Measurements from ENCODE around the gene UBE2L3.
A peak's percentile ranks its signal among the peaks of the same experiment; 100 is the strongest.
"Not testable (repeated sequence)": the region's sequence is repeated elsewhere in the genome, so short reads cannot be mapped to it uniquely, and the experiment has no call there.

Gene UBE2L3

GRCh38 chr22:21567456-21568346 lies at the start of gene UBE2L3:
UBE2L3 (plus strand) TSS chr22:21567714; CDS start chr22:21567745, 31 bp downstream.
- Mint-ChIP-seq H3K4me1 (peaks cover 20% of the 10 kb centered on the region), H3K9me3 (no peaks in the 10 kb centered on the region), H3K4me3 (peak within 1 kb of the TSS; percentile 85), H3K27me3 (no peaks in the 10 kb centered on the region), H3K27ac (peak within 1 kb of the TSS; percentile 81), H3K36me3 (peaks cover 1% of the 10 kb centered on the region)
- peak; percentile 77 to 78 for DNase-seq (ENCODE audit: low spot score in 2 of 2)
- ATAC-seq (ENCODE audit: low read depth), result peak; percentile 91

- not testable (repeated sequence) for H3K27ac Mint-ChIP-seq; DNase-seq (ENCODE audit: low spot score in 2 of 2); H3K27me3 Mint-ChIP-seq; H3K9me3 Mint-ChIP-seq; H3K4me3 Mint-ChIP-seq; H3K36me3 Mint-ChIP-seq; ATAC-seq (ENCODE audit: low read depth); H3K4me1 Mint-ChIP-seq
Measured at GRCh38 chr22:21526705-21527500, 40.6 kb upstream of the UBE2L3 start.

- not testable (repeated sequence) for ATAC-seq (ENCODE audit: low read depth); H3K36me3 Mint-ChIP-seq
Measured at GRCh38 chr22:21531525-21531924, 36.0 kb upstream of the UBE2L3 start.

GRCh38 chr22:21532863-21533648 lies 34.5 kb upstream of the UBE2L3 start:
- not testable (repeated sequence) for DNase-seq (ENCODE audit: low spot score in 2 of 2); ATAC-seq (ENCODE audit: low read depth); H3K36me3 Mint-ChIP-seq; H3K4me1 Mint-ChIP-seq; H3K27ac Mint-ChIP-seq; H3K27me3 Mint-ChIP-seq; H3K4me3 Mint-ChIP-seq; H3K9me3 Mint-ChIP-seq

More at GRCh38 chr22:21531525-21531924, 36.0 kb upstream of the UBE2L3 start:
- H3K27me3 Mint-ChIP-seq; H3K4me3 Mint-ChIP-seq; H3K27ac Mint-ChIP-seq; H3K4me1 Mint-ChIP-seq; H3K9me3 Mint-ChIP-seq; DNase-seq (ENCODE audit: low spot score in 2 of 2): not testable (repeated sequence)

GRCh38 chr22:21539862-21540261 lies 27.7 kb upstream of the UBE2L3 start:
- not testable (repeated sequence) for H3K36me3 Mint-ChIP-seq; H3K9me3 Mint-ChIP-seq; DNase-seq (ENCODE audit: low spot score in 2 of 2); H3K4me1 Mint-ChIP-seq; H3K4me3 Mint-ChIP-seq; H3K27me3 Mint-ChIP-seq; ATAC-seq (ENCODE audit: low read depth); H3K27ac Mint-ChIP-seq

- not testable (repeated sequence) for DNase-seq (ENCODE audit: low spot score in 2 of 2); H3K4me1 Mint-ChIP-seq; H3K9me3 Mint-ChIP-seq; H3K27me3 Mint-ChIP-seq; H3K27ac Mint-ChIP-seq; H3K36me3 Mint-ChIP-seq; ATAC-seq (ENCODE audit: low read depth); H3K4me3 Mint-ChIP-seq
Measured at GRCh38 chr22:21544432-21545322, 22.8 kb upstream of the UBE2L3 start.

- not testable (repeated sequence) for H3K27ac Mint-ChIP-seq; H3K4me1 Mint-ChIP-seq; H3K4me3 Mint-ChIP-seq; DNase-seq (ENCODE audit: low spot score in 2 of 2); H3K27me3 Mint-ChIP-seq; H3K9me3 Mint-ChIP-seq; H3K36me3 Mint-ChIP-seq
- ATAC-seq (ENCODE audit: low read depth), result peak; percentile 18
Measured at GRCh38 chr22:21549558-21549957, 18.0 kb upstream of the UBE2L3 start.

- DNase-seq (ENCODE audit: low spot score in 2 of 2); H3K9me3 Mint-ChIP-seq; H3K27me3 Mint-ChIP-seq; H3K4me3 Mint-ChIP-seq; H3K36me3 Mint-ChIP-seq; H3K27ac Mint-ChIP-seq; H3K4me1 Mint-ChIP-seq: not testable (repeated sequence)
- peak; percentile 83 for ATAC-seq (ENCODE audit: low read depth)
Measured at GRCh38 chr22:21550008-21550677, 17.4 kb upstream of the UBE2L3 start.

GRCh38 chr22:21550678-21551047 lies 16.9 kb upstream of the UBE2L3 start:
- H3K4me3 Mint-ChIP-seq, H3K9me3 Mint-ChIP-seq, H3K4me1 Mint-ChIP-seq: not testable (repeated sequence)

GRCh38 chr22:21551361-21551760 lies 16.2 kb upstream of the UBE2L3 start, which contains the start of gene RIMBP3C:
RIMBP3C (minus strand) TSS chr22:21551461; CDS start chr22:21550976, 485 bp downstream.
- not testable (repeated sequence) for H3K4me1 Mint-ChIP-seq; H3K27me3 Mint-ChIP-seq; H3K9me3 Mint-ChIP-seq; ATAC-seq (ENCODE audit: low read depth); H3K27ac Mint-ChIP-seq; DNase-seq (ENCODE audit: low spot score in 2 of 2); H3K4me3 Mint-ChIP-seq; H3K36me3 Mint-ChIP-seq

More at GRCh38 chr22:21550678-21551047, 16.9 kb upstream of the UBE2L3 start:
- not testable (repeated sequence) for H3K36me3 Mint-ChIP-seq; DNase-seq (ENCODE audit: low spot score in 2 of 2); H3K27me3 Mint-ChIP-seq; H3K27ac Mint-ChIP-seq
- peak; percentile 32 for ATAC-seq (ENCODE audit: low read depth)

GRCh38 chr22:21559345-21560125 lies 8.0 kb upstream of the UBE2L3 start:
- not testable (repeated sequence) for H3K4me1 Mint-ChIP-seq; H3K27ac Mint-ChIP-seq; ATAC-seq (ENCODE audit: low read depth); H3K4me3 Mint-ChIP-seq; DNase-seq (ENCODE audit: low spot score in 2 of 2); H3K9me3 Mint-ChIP-seq; H3K27me3 Mint-ChIP-seq; H3K36me3 Mint-ChIP-seq

GRCh38 chr22:21560657-21561056 lies 6.9 kb upstream of the UBE2L3 start:
- not testable (repeated sequence) for ATAC-seq (ENCODE audit: low read depth); H3K9me3 Mint-ChIP-seq; H3K4me3 Mint-ChIP-seq; H3K36me3 Mint-ChIP-seq; DNase-seq (ENCODE audit: low spot score in 2 of 2); H3K4me1 Mint-ChIP-seq; H3K27ac Mint-ChIP-seq; H3K27me3 Mint-ChIP-seq

All from memory B cell (primary cell).